HG02840 (cell line): ENCODE data around the gene RBBP8.
"Not testable (repeated sequence)": the region's sequence is repeated elsewhere in the genome, so short reads cannot be mapped to it uniquely, and the experiment has no call there.

Experiments
- ATAC-seq: cut with Tn5 transposase; IDR thresholded peaks from one replicate; pipeline ENCODE4 v1.9.1; 2021; ENCODE audit warnings: mild to moderate bottlenecking, moderate library complexity, moderate number of reproducible peaks; ENCODE audit not compliant: unreplicated experiment, low FRiP score

The RBBP8 gene

GRCh38 chr18:22933206-22933965 lies at the start of gene RBBP8:
RBBP8 (plus strand) TSS chr18:22933328; CDS start chr18:22936852, 3,524 bp downstream.
- ATAC-seq, result peak; percentile 71

- no peak for ATAC-seq
These were observed 49.3 kb upstream of the RBBP8 start for GRCh38 chr18:22883827-22884226.

GRCh38 chr18:22885694-22886093 lies 47.4 kb upstream of the RBBP8 start:
- not testable (repeated sequence) for ATAC-seq

GRCh38 chr18:22899421-22899820 lies 33.7 kb upstream of the RBBP8 start:
- ATAC-seq, result no peak

GRCh38 chr18:22900558-22901238 lies 32.4 kb upstream of the RBBP8 start:
- ATAC-seq, result no peak

DNA sequence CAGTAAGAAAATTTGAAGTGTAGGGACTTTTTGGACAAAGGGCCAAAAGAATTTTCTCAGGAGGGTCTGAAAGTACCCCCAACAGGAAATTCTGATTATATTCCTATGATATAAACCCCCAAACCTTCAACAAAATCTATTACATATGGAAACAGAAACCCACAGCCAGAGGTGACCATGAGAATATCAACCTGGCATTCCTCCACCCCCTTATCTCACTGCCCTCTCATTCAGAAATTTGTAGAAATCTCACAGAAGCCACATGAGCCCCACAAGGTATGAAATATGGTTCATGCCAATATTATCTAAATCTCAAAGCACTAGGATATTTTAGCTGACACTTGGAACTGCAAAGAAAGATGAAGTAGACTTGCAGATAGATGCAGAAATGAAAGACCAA lies 31.0 kb upstream of the RBBP8 start:
- ATAC-seq, result no peak

GRCh38 chr18:22903248-22903647 lies 29.9 kb upstream of the RBBP8 start:
- ATAC-seq, result not testable (repeated sequence)

GRCh38 chr18:22912149-22912548 lies 21.0 kb upstream of the RBBP8 start:
- no peak for ATAC-seq

DNA sequence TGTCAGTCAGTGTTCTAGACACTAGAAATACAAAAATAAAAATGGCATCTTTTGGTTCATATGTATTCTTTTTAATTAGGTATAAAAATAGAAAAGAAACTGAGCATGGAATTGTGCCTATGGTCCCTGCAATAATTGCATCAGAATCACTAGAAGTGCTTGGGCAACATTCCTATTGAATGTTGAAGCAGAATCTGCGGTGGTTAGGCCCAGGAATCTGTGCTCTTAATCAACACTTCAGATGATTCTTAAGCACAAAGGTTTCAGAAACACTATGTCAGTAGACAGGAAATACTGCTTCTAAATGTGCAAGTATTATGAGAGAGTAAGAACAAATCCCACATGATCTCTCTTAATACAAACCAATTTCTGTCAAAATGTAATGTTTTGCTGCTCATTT lies 20.3 kb upstream of the RBBP8 start:
- no peak for ATAC-seq

DNA sequence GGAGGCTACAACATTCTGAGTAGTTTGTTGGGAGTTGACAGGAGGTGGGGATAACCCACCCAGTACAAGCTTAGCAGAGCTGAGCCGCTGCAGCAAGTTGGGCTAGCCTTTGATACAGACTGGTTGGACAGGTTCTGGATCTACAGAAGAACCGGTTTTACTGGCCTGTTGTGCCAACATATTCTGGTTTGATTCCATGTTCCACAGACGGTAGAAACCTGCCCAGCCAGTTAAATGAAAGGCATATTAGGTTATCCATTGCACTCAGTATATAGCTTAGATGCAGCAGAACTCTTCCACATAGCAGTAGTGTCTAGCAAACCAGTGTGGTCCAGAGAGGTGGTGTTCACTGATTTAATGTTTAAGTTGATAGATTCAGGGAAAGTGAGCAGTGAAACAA lies 19.3 kb upstream of the RBBP8 start:
- ATAC-seq, result no peak

- no peak for ATAC-seq
These were observed 18.5 kb upstream of the RBBP8 start for GRCh38 chr18:22914633-22915032.

DNA sequence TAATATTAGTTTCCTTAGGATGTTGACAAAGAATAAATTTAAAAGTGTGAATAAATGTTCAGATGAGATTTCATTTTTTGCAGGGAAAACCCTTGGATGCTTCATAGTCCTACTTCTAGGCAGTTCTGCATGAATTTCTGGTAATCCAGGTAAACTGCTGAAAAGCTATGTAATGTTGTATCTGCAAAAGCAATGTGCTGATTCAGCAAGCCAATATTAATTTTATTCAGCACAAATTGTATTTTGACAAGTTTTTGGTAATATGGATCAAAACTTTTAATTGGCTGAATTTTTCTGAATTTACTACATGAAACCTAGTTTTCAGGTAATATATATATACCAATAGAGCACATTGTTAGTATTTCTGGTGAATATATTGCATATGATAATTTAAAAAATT lies 17.8 kb upstream of the RBBP8 start:
- no peak for ATAC-seq

DNA sequence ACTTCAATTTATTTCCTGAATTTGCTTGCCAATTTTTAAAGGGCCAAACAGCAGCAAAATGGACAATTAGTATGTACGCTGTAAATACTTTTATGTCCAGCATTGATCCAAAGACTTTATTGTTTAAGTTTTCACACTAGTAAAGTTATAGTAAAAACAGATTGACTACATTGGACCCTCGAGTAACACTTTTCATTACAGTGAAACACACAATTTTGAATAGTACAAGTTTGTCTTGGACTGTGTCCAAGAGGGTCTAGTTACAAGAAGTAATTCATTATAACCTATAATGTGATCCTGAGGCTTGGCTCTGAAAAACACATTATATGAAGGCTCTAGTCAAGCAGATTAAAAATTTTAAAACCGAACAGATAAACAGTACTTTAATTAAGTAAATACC lies 11.4 kb upstream of the RBBP8 start:
- ATAC-seq, result no peak

DNA sequence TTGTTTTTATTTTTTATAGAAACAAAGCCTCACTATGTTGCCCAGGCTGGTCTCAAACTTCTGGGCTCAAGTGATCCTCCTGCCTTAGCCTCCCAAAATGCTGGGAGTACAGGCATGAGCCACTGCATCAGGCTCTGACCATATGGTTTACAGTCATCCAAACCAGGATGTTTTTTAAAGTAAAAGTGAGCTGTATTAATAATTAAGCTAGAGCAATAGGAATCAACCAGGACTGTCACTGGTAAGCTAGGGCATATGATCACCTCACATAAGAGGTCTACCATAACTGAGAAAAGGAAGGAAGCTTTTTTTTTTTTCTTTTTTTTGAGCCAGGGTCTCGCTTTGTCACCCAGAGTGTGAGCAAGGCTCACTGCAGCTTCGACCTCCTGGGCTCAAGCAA lies 8.5 kb upstream of the RBBP8 start:
- no peak for ATAC-seq

DNA sequence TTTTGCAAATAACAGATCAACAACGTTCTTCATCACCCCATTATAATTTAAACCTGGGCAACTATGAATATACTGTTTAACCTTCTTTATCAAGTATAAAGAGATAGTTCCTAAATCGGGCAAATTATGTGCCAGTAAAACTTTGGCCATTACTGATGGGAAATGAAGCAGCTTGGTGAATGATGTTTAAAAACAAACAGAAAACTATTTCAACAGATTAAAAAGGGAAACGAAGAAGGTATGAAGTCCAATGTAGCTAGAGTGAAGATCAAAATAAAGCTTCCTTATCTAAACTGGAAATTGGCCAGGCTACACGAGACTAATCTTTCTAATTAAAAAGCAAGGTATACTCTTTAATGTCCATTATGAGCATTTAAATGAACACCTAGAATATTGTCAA lies 6.7 kb upstream of the RBBP8 start:
- ATAC-seq, result no peak

DNA sequence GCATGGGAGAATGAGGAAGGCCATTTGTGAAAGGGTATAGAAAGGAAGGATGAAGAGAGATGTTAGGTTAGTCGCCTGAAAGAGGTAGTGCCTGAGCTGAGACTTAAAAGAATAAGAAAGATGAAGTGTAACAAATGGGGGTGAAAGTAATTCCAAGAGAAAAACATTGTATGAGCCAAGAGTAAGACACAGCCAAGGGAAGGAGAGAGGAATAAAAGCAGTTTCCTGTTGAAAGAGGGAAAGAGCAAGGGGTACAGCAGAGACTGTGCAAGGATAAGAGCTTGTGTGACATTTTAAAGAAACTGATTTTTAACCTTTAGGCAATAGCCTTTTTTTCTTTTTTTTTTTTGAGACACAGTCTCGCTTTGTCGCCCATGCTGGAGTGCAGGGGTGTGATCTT lies 4.8 kb upstream of the RBBP8 start:
- no peak for ATAC-seq

DNA sequence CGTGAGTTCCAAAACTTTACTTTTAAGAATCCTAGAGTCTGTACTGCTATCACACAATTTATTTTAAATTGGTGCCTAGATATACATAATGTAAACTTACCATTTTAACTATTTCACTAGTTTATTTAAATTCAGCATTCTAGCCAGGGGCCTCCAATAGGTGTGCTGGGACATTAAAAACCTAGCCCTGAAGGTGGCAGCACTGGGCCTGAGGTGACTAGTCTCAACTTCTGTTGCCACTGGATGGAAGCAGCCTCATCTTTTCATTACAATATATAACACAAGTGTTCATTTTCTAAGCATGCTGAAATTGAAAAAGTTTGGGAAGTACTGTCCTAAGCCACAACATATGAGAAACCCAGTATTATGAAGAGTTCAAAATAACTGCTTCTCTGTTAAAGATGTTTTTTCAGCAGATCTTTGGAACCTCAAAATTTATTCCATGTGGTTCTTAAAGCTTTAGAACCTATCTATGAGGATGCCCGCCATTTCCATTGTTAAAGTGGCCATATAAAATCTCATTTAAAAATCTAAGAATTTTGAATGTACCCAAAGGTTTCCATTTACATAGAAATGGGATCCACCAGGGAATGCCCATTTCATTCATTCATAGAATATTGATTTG lies 2.9 kb upstream of the RBBP8 start:
- ATAC-seq, result no peak

DNA sequence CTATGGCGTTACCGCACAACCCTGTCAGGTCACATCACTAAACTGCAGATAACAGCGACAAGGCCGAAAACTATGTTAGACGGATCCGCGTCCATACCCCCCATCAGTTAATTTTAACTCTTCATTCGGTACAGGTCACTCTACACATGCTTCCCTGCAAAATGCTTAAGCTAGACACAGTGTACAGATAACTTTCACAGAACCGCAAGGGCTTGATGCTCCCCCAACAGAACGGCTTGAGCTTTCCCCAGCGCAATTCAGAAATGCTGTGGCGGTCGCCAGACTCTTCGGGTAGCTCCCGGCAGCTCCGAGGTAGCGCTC lies 283 bp upstream of the RBBP8 start:
- peak; percentile 19 for ATAC-seq

DNA sequence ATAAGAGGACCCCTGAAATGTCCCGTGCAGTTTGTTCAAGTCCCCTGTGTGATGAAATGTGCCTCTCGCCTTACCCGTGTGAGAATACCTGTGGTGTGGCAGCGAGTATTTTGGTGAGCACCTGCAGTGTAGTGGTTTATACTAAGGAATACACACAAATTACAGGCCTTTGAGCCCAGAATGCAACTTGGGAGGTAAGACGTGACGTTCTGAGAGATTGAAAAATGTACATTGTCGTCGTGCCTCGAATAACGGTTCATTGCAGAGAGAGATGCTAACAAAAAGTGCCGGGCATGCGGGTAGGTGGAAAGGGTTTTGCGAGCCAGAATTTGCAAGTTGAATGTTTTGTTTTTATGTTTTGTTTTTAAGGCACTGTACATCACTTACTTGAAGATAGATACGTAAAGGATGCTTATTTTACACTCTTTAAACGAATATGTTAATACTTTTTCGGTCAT lies 867 bp downstream of the RBBP8 start:
- peak; percentile 37 for ATAC-seq

GRCh38 chr18:22934789-22935188 lies 1.7 kb downstream of the RBBP8 start:
- ATAC-seq, result no peak

GRCh38 chr18:22935431-22935830 lies 2.3 kb downstream of the RBBP8 start:
- ATAC-seq, result no peak

GRCh38 chr18:22936515-22936914 lies 3.4 kb downstream of the RBBP8 start:
- no peak for ATAC-seq
